Panc1 (cell line): Measurements from ENCODE around the gene HINT3.

Source experiments
- POLR2AphosphoS5 ChIP-seq: IDR thresholded peaks from 2 replicates; pipeline ENCODE4 v1.6.1; 2012; ENCODE audit warnings: mild to moderate bottlenecking, low read depth, low read length, moderate library complexity
- TF ChIP-seq, protein P1 (sequence below): fragments of 450-650 bp; IDR thresholded peaks from 2 replicates; pipeline ENCODE4 v1.5.1; 2017; ENCODE audit warnings: mild to moderate bottlenecking
- TF ChIP-seq, protein P2 (sequence below), 2 experiments: IDR thresholded peaks; 2 replicates each; pipeline ENCODE4 v1.6.1; 2011 to 2012; ENCODE audit warnings: low read depth in 2 of 2, control low read depth in 1 of 2, low read length in 1 of 2, mild to moderate bottlenecking in 1 of 2, moderate library complexity in 1 of 2; ENCODE audit not compliant: insufficient read depth in 1 of 2

GRCh38 chr6:125985979-125986300 lies 29.4 kb downstream of the HINT3 start:
- TF ChIP-seq, protein P1, sequence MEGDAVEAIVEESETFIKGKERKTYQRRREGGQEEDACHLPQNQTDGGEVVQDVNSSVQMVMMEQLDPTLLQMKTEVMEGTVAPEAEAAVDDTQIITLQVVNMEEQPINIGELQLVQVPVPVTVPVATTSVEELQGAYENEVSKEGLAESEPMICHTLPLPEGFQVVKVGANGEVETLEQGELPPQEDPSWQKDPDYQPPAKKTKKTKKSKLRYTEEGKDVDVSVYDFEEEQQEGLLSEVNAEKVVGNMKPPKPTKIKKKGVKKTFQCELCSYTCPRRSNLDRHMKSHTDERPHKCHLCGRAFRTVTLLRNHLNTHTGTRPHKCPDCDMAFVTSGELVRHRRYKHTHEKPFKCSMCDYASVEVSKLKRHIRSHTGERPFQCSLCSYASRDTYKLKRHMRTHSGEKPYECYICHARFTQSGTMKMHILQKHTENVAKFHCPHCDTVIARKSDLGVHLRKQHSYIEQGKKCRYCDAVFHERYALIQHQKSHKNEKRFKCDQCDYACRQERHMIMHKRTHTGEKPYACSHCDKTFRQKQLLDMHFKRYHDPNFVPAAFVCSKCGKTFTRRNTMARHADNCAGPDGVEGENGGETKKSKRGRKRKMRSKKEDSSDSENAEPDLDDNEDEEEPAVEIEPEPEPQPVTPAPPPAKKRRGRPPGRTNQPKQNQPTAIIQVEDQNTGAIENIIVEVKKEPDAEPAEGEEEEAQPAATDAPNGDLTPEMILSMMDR: no peak
- TF ChIP-seq POLR2AphosphoS5: no peak
- TF ChIP-seq, protein P2, sequence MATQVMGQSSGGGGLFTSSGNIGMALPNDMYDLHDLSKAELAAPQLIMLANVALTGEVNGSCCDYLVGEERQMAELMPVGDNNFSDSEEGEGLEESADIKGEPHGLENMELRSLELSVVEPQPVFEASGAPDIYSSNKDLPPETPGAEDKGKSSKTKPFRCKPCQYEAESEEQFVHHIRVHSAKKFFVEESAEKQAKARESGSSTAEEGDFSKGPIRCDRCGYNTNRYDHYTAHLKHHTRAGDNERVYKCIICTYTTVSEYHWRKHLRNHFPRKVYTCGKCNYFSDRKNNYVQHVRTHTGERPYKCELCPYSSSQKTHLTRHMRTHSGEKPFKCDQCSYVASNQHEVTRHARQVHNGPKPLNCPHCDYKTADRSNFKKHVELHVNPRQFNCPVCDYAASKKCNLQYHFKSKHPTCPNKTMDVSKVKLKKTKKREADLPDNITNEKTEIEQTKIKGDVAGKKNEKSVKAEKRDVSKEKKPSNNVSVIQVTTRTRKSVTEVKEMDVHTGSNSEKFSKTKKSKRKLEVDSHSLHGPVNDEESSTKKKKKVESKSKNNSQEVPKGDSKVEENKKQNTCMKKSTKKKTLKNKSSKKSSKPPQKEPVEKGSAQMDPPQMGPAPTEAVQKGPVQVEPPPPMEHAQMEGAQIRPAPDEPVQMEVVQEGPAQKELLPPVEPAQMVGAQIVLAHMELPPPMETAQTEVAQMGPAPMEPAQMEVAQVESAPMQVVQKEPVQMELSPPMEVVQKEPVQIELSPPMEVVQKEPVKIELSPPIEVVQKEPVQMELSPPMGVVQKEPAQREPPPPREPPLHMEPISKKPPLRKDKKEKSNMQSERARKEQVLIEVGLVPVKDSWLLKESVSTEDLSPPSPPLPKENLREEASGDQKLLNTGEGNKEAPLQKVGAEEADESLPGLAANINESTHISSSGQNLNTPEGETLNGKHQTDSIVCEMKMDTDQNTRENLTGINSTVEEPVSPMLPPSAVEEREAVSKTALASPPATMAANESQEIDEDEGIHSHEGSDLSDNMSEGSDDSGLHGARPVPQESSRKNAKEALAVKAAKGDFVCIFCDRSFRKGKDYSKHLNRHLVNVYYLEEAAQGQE (IDR thresholded peaks at IDR 0.05; ENCODE audit: insufficient read depth in 1 of 2, low read depth in 2 of 2, low read length in 1 of 2): no peak
